ENCODE results near the gene C16orf90.

C16orf90 gene

DNA sequence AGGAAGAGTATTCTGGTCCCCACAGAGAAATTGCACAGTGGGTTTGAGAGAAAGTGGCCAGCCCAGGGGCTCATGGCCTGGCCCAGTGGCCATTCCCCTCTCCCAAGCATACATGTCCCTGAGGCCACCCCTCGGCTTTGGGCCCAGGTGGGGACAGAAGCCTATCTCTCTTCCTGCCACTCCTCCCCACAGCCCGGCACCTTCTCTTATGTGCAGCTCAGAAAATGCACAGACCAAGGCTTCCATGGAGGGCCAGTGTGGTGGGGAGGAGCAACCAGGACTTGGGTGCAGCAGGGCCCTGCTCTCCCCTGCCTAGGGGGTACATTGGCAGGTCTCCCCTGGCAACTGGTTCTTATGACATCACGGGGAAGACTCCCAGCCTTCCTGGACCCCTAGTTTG lies at the start of gene C16orf90:
TSS of gene C16orf90 (minus strand) at position 314 of the 400 bp plus-strand sequence. CDS start at position 246, 68 bp downstream.
- no peak for DNase-seq

DNA sequence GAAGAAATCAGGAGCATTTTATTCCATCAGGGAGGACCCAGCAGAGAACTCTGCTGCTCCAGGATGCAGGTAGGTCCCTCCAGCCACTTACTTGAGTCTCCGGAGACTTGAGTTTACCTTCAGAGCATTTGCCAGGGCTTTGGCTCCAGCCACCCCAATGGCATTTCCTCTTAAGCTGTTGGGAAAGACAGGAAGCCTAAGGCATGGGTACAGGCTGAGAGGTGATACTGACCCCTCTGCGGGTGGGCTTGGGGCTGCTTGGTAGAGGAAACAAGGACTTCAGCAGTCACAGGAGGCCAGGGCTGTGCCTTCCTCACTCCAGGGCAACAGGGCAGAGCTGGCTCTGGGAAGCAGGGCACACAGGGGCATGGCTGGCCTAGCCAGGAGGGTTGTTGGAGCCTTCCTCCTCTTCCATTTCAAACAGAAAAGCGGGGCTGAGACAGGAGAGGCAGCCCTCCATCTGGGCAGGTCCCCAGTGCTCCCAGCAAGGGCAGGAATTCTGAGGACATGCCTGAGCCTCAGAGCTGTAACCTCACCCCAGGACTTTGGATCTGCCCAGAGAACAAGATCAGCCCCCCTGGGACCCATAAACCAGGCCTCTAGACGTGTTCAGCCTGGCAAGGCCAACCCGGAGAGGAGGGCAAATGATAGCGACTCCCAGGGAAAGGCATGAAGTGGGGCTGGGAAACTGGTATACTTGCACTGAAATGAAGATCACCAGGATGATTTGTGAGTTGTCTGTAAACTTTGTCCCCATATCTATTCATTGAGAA lies 47.5 kb upstream of the C16orf90 start:
- DNase-seq, result no peak

DNA sequence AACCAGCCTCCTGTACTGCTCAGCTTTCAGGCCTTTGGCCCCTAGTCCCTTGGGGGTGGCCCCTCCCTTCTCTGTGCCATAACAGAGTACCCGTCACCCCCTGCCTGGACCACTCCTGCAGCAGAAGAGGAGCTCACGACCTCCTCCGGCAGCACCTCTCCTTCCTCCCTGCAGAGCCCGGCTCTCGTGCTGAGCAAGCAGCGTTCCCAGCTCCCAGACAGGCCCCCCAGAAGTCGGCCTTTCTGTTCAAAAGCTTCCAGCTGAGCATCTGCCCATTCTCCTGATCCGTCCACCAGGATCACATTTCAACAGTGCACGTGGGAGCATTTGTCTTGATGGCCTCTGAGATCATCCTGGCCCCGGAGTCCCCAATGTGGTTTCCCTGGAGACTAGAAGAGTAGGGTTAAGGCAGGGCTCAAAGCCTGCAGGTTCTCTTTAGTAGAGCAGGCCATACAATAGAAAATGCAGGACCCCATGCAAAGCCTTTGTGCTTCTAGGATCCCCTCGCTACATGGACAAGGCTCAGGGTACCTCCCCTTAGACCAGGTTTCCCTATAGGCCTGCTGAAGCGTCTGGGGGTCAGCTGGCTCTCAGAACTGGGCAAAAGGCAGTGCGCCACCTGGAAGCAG lies 46.4 kb upstream of the C16orf90 start:
- no peak for DNase-seq

DNA sequence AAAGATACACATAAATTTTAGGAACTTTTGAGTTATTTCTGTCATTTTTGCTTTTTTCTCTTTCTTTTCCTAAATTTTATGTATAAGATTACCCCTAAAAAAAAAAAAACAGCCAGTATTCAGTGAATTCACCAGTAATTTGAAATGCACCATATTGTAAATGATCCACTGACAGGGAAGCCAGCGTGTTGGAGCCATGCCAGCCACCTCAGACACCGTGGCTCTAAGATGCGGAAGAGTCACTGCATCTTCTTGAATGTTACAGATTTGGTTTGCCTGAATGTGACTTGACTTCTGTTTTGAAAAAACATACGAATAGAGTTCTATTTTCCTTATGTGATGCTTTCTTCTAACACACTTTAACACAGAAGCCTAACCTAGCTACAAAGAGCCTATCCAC lies 42.9 kb upstream of the C16orf90 start:
- DNase-seq, result no peak

GRCh38 chr16:3536851-3537250 lies 41.6 kb upstream of the C16orf90 start:
- DNase-seq, result no peak

DNA sequence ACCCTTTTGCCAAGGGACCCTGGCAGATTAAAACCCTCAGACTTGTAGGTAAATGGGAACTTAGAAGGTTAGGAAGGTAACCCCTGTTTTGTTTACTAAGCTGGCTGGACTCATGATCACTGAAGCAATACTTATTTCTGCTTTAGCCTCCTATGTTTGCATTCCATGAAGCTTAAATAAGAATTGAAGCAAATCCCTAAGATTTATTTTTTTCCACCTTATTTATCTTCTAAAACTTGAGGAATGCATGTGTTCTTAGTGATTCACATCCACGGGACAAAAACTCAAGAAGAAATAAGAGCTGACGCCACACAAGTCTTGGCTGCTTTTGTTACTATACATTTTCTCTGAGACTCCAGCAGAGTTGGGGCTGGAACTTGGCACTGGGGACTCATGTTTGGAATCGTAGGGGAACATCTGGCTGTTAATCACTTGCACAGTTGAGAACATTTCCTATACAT lies 41.0 kb upstream of the C16orf90 start:
- DNase-seq, result no peak

GRCh38 chr16:3534126-3534525 lies 38.8 kb upstream of the C16orf90 start:
- no peak for DNase-seq

- DNase-seq, result no peak
These were observed 37.5 kb upstream of the C16orf90 start for GRCh38 chr16:3532741-3533140.

DNA sequence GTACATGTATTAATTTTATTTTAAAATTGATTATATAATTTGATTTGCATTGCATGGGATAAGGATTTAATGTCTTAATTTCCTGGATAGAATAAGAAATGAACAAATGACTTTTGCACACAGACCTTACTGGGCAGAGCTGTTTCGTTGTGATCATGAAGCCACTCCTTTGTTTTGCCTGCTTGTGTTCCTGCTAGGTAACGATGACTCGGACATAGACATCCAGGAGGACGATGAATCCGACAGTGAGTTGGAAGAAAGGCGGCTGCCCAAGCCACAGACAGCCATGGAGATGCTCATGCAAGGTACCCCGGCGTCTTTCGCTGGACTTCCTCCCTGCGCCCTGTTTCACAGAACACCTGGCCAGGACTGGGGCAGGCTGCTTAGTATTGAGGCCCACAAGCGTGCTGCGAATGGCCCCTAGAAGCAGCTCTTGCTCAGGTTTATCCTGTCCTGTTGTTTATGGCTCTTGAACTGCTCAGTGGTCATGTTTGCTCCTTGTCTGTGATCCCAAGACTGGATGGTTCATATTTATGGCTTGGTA lies 35.2 kb upstream of the C16orf90 start:
- no peak for DNase-seq

GRCh38 chr16:3529175-3529574 lies 33.9 kb upstream of the C16orf90 start:
- no peak for DNase-seq

DNA sequence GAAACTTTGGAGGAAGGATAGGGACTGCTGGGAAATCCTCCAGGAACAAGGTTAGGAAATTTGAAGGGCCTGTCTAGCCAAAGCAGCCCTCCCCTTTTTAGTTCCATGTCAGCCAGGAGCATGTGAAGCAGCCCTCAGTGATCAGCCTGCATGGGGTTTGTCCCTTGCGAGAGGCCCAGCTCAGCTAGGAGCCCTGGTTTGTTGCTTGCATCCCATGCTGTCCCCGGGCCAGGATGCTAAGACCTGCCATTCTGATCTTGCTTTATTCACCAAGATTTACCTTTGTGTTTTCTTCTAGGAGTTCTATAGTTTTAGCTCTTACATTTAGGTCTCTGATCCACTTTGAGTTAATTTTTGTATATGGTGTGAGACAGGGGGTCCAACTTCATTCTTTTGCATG lies 33.1 kb upstream of the C16orf90 start:
- no peak for DNase-seq

DNA sequence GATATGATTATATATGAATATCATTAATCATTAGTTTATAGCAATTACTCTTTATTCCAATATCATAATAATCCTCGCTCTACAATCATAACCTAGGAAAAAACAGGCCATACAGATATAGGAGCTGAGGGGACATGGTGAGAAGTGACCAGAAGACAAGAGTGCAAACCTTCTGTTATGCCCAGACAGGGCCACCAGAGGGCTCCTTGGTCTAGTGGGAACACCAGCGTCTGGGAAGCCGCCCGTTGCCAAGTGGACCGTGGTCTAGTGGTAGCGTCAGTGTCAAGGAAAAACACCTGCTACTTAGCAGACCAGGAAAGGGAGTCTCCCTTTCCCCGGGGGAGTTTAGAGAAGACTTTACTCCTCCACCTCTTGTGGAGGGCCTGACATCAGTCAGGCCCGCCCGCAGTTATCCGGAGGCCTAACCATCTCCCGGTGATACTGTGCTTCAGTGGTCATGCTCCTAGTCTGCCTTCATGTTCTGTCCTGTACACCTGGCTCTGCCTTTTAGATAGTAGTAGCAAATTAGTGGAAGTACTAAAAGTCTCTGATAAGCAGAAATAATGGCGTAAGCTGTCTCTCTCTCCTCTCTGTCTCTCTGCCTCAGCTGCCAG lies 32.0 kb upstream of the C16orf90 start:
- DNase-seq, result peak in 1 of 2 experiments; percentile 33

- DNase-seq, result no peak
These were observed 30.7 kb upstream of the C16orf90 start for GRCh38 chr16:3525951-3526350.

- no peak for DNase-seq
These were observed 28.0 kb upstream of the C16orf90 start for GRCh38 chr16:3523281-3523680.

DNA sequence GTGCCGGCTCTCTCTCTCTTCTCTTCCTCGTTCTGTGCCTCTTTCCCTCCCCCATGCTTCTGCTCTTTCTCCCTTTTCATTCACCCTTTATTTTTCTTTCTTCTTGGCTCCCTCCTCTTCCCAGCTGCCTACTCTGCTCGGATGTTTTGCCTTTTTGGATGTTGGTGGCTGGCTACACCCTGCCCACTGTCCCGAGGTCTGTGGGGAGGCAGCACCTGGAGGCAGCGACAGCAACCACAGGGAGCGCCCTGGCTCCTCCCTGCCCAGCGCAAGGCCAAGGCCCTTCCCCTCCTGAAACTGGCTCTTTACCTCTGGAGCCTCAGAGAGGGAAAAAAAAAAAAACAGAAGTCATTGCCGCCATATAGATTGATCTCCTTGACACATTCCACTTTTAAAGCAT lies 25.6 kb upstream of the C16orf90 start:
- no peak for DNase-seq

- no peak for DNase-seq
These were observed 25.1 kb upstream of the C16orf90 start for GRCh38 chr16:3520413-3520812.

DNA sequence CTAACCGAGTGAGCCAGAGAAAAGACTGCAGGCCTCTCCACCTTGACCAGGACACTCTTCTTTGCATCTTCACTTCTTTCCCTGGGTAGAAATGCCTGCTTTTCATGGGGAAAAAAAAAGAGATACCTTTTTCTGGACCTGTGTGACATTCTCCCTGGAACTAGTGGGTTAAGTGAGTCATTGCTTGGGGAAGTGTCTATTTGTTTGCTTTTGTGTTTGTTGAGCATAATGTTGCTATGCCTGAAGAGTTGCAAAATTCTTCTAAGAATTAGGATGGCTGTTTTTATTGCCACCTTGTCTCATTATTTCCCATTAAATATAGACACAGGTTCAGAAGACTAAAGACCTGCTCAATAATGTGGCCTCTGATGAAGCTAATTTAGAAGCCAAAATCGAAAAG lies 24.3 kb upstream of the C16orf90 start:
- no peak for DNase-seq

GRCh38 chr16:3518986-3519348 lies 23.7 kb upstream of the C16orf90 start:
- DNase-seq, result no peak

- DNase-seq, result no peak
These were observed 23.1 kb upstream of the C16orf90 start for GRCh38 chr16:3518292-3518985.

GRCh38 chr16:3515897-3516296 lies 20.6 kb upstream of the C16orf90 start:
- no peak for DNase-seq

GRCh38 chr16:3514621-3515020 lies 19.3 kb upstream of the C16orf90 start:
- DNase-seq, result no peak

GRCh38 chr16:3513892-3514583 lies 18.7 kb upstream of the C16orf90 start:
- DNase-seq, result no peak
